Upper lobe of left lung (tissue), 6 donors: Measurements from ENCODE around the gene ZBTB24. TPM values are rescaled to one million over a fixed set of nuclear protein-coding genes. Genes with fewer than 3 reads are reported as not detected.

ENCODE experiments used
- ATAC-seq, 2 donors: fragments of 200-7000 bp; cut with Tn5 transposase; one replicate each; pipeline ENCODE4 v1.9.1; 2022; ENCODE audit warnings: mild to moderate bottlenecking in 2 of 2, moderate library complexity in 2 of 2; ENCODE audit not compliant: low FRiP score in 2 of 2
- DNase-seq, 2 donors: peaks; one replicate each; pipeline ENCODE4 v3.0.0-alpha.2; 2019 to 2020
- H3K27ac ChIP-seq, 4 donors: fragments of 200-600 bp; sonication (generic); one replicate each; pipeline ENCODE4 v1.5.1; 2016 to 2019
- H3K27me3 ChIP-seq, 4 donors: fragments of 200-600 bp; sonication (generic); one replicate each; pipeline ENCODE4 v1.5.1; 2017 to 2019
- H3K36me3 ChIP-seq, 4 donors: fragments of 200-600 bp; sonication (generic); one replicate each; pipeline ENCODE4 v1.5.1; 2016 to 2019
- H3K4me1 ChIP-seq, 4 donors: fragments of 200-600 bp; sonication (generic); one replicate each; pipeline ENCODE4 v1.5.1; 2018 to 2019
- H3K4me3 ChIP-seq, 4 donors: fragments of 200-600 bp; sonication (generic); one replicate each; pipeline ENCODE4 v1.5.1; 2017 to 2019; ENCODE audit warnings: mild to moderate bottlenecking in 2 of 4, moderate library complexity in 1 of 4
- H3K9me3 ChIP-seq, 4 donors: fragments of 200-600 bp; sonication (generic); one replicate each; pipeline ENCODE4 v1.5.1; 2018 to 2019
- CTCF ChIP-seq, 6 experiments: fragments of 450-650 bp in 4 of 6; fragments of 200-600 bp in 2 of 6; sonication (generic) in 2 of 6; IDR thresholded peaks; one replicate each; pipeline ENCODE4 v1.5.1; 2016 to 2019; ENCODE audit warnings: antibody characterized with exemption in 6 of 6
- EP300 ChIP-seq, 4 donors: sonication (generic); formaldehyde crosslinking; IDR thresholded peaks; one replicate each; pipeline ENCODE4 v1.5.1; 2017; ENCODE audit warnings: antibody characterized with exemption in 4 of 4, control low read depth in 2 of 4
- POLR2A ChIP-seq, 4 donors: fragments of 450-650 bp; IDR thresholded peaks; one replicate each; pipeline ENCODE4 v1.5.1; 2016 to 2017; ENCODE audit warnings: antibody characterized with exemption in 4 of 4, mild to moderate bottlenecking in 2 of 4
- POLR2AphosphoS5 ChIP-seq, 2 donors: sonication (generic); formaldehyde crosslinking; IDR thresholded peaks; one replicate each; pipeline ENCODE4 v1.5.1; 2017; ENCODE audit warnings: antibody characterized with exemption in 2 of 2
- WGBS, 2 donors: methylation state at CpG; one replicate each; pipeline ENCODE4 v1.1.5; 2017 to 2018; 5-methylcytosine and 5-hydroxymethylcytosine counted together
- total RNA-seq, 6 donors: library from RNA; depleted of rRNA in 4 of 6; stranded (reverse); fragments of >200 nt in 4 of 6; gene quantifications; one replicate each; pipeline versions ENCODE4 v1.1.0 to v1.2.1, GENCODE V29; 2016 to 2021
- donor health status: DM: no; HTN: no; CAD: no; lungs with moderate emphysema.
- donor health status: DM: no; HTN: yes; CAD: no; lungs with severe emphysema.

The ZBTB24 gene
- total RNA-seq, 6 donors from 2014 or later, result 5.1 to 14.9 (median 9.7) TPM

- Histone ChIP-seq H3K27me3 (no peaks in the 10 kb centered on the region), H3K4me3 (no peak overlapping the region), H3K9me3 (no peaks in the 10 kb centered on the region), H3K4me1 (peaks cover 0 to 8% (median 0%) of the 10 kb centered on the region in 4 donors), H3K36me3 (no peaks in the 10 kb centered on the region), H3K27ac (no peak overlapping the region)
- TF ChIP-seq POLR2A (IDR thresholded peaks at IDR 0.05) (no peak), POLR2AphosphoS5 (IDR thresholded peaks at IDR 0.05) (no peak), CTCF (IDR thresholded peaks at IDR 0.05) (no peak), EP300 (IDR thresholded peaks at IDR 0.05) (no peak)
- no peak for DNase-seq
- 96 to 99% methylated on average over 2 of the region's 2 CpGs for WGBS, 2 donors
- ATAC-seq, result no peak
Measured at GRCh38 chr6:109506841-109507240, 23.8 kb upstream of the ZBTB24 start.

- no peak for TF ChIP-seq POLR2A (IDR thresholded peaks at IDR 0.05)
- no peak for TF ChIP-seq POLR2AphosphoS5 (IDR thresholded peaks at IDR 0.05)
- no peak for TF ChIP-seq EP300 (IDR thresholded peaks at IDR 0.05)
- TF ChIP-seq CTCF (IDR thresholded peaks at IDR 0.05), result no peak
- no peak for DNase-seq
- Histone ChIP-seq H3K27me3 (no peaks in the 10 kb centered on the region), H3K4me3 (no peak overlapping the region), H3K4me1 (peaks cover 0 to 8% (median 0%) of the 10 kb centered on the region in 4 donors), H3K27ac (no peak overlapping the region), H3K9me3 (no peaks in the 10 kb centered on the region), H3K36me3 (no peaks in the 10 kb centered on the region)
- WGBS, 2 donors, result 93 to 96% methylated on average over 2 of the region's 2 CpGs
- ATAC-seq, result no peak
Measured at GRCh38 chr6:109506314-109506713, 23.3 kb upstream of the ZBTB24 start.

- 69 to 71% methylated on average over 10 of the region's 10 CpGs for WGBS, 2 donors
- H3K27me3 ChIP-seq, result no peaks in the 10 kb centered on the region
- H3K4me3 ChIP-seq, result no peak overlapping the region
- H3K27ac ChIP-seq, result no peak overlapping the region
- no peak for TF ChIP-seq EP300 (IDR thresholded peaks at IDR 0.05)
- TF ChIP-seq CTCF (IDR thresholded peaks at IDR 0.05), result no peak
- no peak for TF ChIP-seq POLR2AphosphoS5 (IDR thresholded peaks at IDR 0.05)
- TF ChIP-seq POLR2A (IDR thresholded peaks at IDR 0.05), result no peak
- no peaks in the 10 kb centered on the region for H3K36me3 ChIP-seq
- DNase-seq, result no peak
- no peaks in the 10 kb centered on the region for H3K9me3 ChIP-seq
- no peak for ATAC-seq
- H3K4me1 ChIP-seq, result peaks cover 0 to 3% (median 0%) of the 10 kb centered on the region in 4 donors
Measured at GRCh38 chr6:109503327-109504224, 20.6 kb upstream of the ZBTB24 start.

GRCh38 chr6:109498936-109499335, 15.9 kb upstream of the ZBTB24 start:
- H3K4me1 ChIP-seq, result no peaks in the 10 kb centered on the region
- no peaks in the 10 kb centered on the region for H3K36me3 ChIP-seq
- H3K9me3 ChIP-seq, result no peaks in the 10 kb centered on the region
- TF ChIP-seq EP300 (IDR thresholded peaks at IDR 0.05) (no peak), POLR2AphosphoS5 (IDR thresholded peaks at IDR 0.05) (no peak), CTCF (IDR thresholded peaks at IDR 0.05) (no peak), POLR2A (IDR thresholded peaks at IDR 0.05) (no peak)
- H3K27me3 ChIP-seq, result no peaks in the 10 kb centered on the region
- no peak overlapping the region for H3K4me3 ChIP-seq
- H3K27ac ChIP-seq, result no peak overlapping the region
- WGBS, 2 donors, result 79 to 87% methylated on average over 2 of the region's 2 CpGs
- ATAC-seq, result no peak
- no peak for DNase-seq
